ENCODE results near the gene RTCB.

- TF ChIP-seq POLR2AphosphoS5 (IDR thresholded peaks at IDR 0.05; ENCODE audit: low read depth, low read length) (no peak), REST (IDR thresholded peaks at IDR 0.05; ENCODE audit: insufficient read depth in 1 of 2, low read depth in 2 of 2, low read length in 2 of 2) (no peak), TAF1 (IDR thresholded peaks at IDR 0.05; ENCODE audit: borderline replicate concordance, insufficient read depth, low read length) (no peak), SIN3A (IDR thresholded peaks at IDR 0.05; ENCODE audit: borderline replicate concordance, insufficient read depth, low read length) (no peak)
These were observed 11.6 kb upstream of the RTCB start for GRCh38 chr22:32423664-32424063.

Data from PFSK-1 (cell line).